OCI-LY1 (cell line): ENCODE measurements around the gene TCERG1L.

Source experiments
- H2AFZ ChIP-seq: fragments of 200-600 bp; sonication (generic), shearing (Covaris generic); 2 replicates; pipeline ENCODE4 v1.6.0; 2014; ENCODE audit warnings: antibody characterized with exemption, mild to moderate bottlenecking, low read length
- H3F3A ChIP-seq: fragments of 200-600 bp; sonication (generic), shearing (Covaris generic); 2 replicates; pipeline ENCODE4 v1.6.0; 2014; ENCODE audit warnings: mild to moderate bottlenecking, antibody characterized with exemption, low read length, moderate library complexity; ENCODE audit not compliant: insufficient read depth
- H3K27ac ChIP-seq: fragments of 200-600 bp; sonication (generic); 2 replicates; pipeline ENCODE4 v1.5.1; 2014; ENCODE audit warnings: low read length, mixed run types, mild to moderate bottlenecking, low read depth; ENCODE audit not compliant: poor library complexity, severe bottlenecking
- H3K27me3 ChIP-seq: fragments of 200-600 bp; sonication (generic); 2 replicates; pipeline ENCODE4 v1.6.0; 2014; ENCODE audit warnings: antibody characterized with exemption, mild to moderate bottlenecking, low read length, moderate library complexity; ENCODE audit not compliant: insufficient read depth
- H3K36me3 ChIP-seq: fragments of 200-600 bp; sonication (generic); 2 replicates; pipeline ENCODE4 v1.6.1; 2014; ENCODE audit warnings: mild to moderate bottlenecking, antibody characterized with exemption, low read length, moderate library complexity, mixed read lengths; ENCODE audit not compliant: insufficient read depth
- H3K4me1 ChIP-seq: fragments of 200-600 bp; sonication (generic); 2 replicates; pipeline ENCODE4 v1.5.1; 2014; ENCODE audit warnings: mild to moderate bottlenecking, low read length, moderate library complexity; ENCODE audit not compliant: insufficient read depth, severe bottlenecking
- H3K4me2 ChIP-seq: fragments of 200-600 bp; sonication (generic), shearing (Covaris generic); 2 replicates; pipeline ENCODE4 v1.6.1; 2014; ENCODE audit warnings: low read length
- H3K4me3 ChIP-seq: fragments of 200-600 bp; sonication (generic); 2 replicates; pipeline ENCODE4 v1.5.1; 2014; ENCODE audit warnings: low read length, low read depth, mild to moderate bottlenecking, mixed read lengths; ENCODE audit not compliant: poor library complexity, severe bottlenecking
- H3K79me2 ChIP-seq: fragments of 200-600 bp; shearing (Covaris generic); 2 replicates; pipeline ENCODE4 v1.6.1; 2016; ENCODE audit warnings: mixed run types, low read length, mixed read lengths; ENCODE audit not compliant: insufficient read depth
- H3K9ac ChIP-seq: fragments of 200-600 bp; sonication (generic), shearing (Covaris generic); 2 replicates; pipeline ENCODE4 v1.6.1; 2014; ENCODE audit warnings: mild to moderate bottlenecking, low read length, mixed read lengths
- H3K9me2 ChIP-seq: fragments of 200-600 bp; sonication (generic), shearing (Covaris generic); 2 replicates; pipeline ENCODE4 v1.6.1; 2014; ENCODE audit warnings: low read depth, mild to moderate bottlenecking, low read length, mixed read lengths
- H3K9me3 ChIP-seq: fragments of 200-600 bp; shearing (Covaris generic); 2 replicates; pipeline ENCODE4 v1.6.1; 2014; ENCODE audit warnings: low read length, mixed read lengths
- H4K20me1 ChIP-seq: fragments of 200-600 bp; sonication (generic), shearing (Covaris generic); 2 replicates; pipeline ENCODE4 v1.6.0; 2016; ENCODE audit warnings: mild to moderate bottlenecking, low read length; ENCODE audit not compliant: insufficient read depth
- EZH2 ChIP-seq: fragments of 200-600 bp; sonication (generic), shearing (Covaris generic); IDR thresholded peaks from 2 replicates; pipeline ENCODE4 v1.8.0; 2017; ENCODE audit warnings: borderline replicate concordance, mixed run types, mild to moderate bottlenecking, antibody characterized with exemption, low read length, moderate library complexity, mixed read lengths
- TF ChIP-seq, protein P1 (sequence below): fragments of 200-600 bp; sonication (generic), shearing (Covaris generic); IDR thresholded peaks from 2 replicates; pipeline ENCODE4 v1.5.1; 2017; ENCODE audit warnings: mild to moderate bottlenecking, antibody characterized with exemption, low read length, moderate library complexity, mixed read lengths

TCERG1L gene

DNA sequence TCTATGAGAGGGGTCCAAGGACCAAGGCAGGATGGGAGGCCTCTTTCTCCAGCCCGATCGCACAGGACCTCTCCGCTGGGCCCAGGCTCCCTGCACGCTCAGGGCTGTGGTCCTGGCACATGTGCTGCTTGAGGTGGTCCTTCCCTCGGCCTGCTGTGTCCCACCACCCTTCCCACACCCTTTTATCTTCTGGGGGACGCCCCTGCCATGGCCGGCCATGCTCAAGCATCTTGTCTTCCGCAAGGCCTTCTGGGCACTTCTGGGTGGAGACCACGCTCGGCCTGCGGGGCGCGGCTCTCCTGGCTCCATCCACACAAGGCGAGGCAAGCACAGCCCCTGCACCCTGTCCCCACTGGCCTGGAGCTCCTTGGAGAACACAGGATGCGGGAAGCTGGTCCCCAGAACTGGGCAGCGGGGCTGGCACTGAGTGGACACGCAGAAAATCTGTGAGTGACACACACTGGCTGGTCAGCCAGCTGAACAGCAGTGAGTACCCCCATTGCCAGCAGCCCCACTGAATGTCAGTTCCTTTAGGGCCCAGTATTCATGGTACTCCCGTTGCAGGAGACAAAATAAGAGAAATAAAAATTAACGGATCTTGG, 115.9 kb downstream of the TCERG1L start:
- Histone ChIP-seq H3K79me2 (no peaks in the 10 kb centered on the region), H3K4me1 (no peaks in the 10 kb centered on the region), H3K9me3 (no peaks in the 10 kb centered on the region), H3K27ac (no peak overlapping the region), H3K4me2 (no peak overlapping the region), H3K9ac (no peak overlapping the region), H3K27me3 (no peaks in the 10 kb centered on the region), H3K36me3 (no peaks in the 10 kb centered on the region), H3K4me3 (no peak overlapping the region), H3K9me2 (no peaks in the 10 kb centered on the region), H2AFZ (no peak overlapping the region), H4K20me1 (no peaks in the 10 kb centered on the region), H3F3A (no peaks in the 10 kb centered on the region)
- TF ChIP-seq EZH2 = no peak
- TF ChIP-seq, protein P1, sequence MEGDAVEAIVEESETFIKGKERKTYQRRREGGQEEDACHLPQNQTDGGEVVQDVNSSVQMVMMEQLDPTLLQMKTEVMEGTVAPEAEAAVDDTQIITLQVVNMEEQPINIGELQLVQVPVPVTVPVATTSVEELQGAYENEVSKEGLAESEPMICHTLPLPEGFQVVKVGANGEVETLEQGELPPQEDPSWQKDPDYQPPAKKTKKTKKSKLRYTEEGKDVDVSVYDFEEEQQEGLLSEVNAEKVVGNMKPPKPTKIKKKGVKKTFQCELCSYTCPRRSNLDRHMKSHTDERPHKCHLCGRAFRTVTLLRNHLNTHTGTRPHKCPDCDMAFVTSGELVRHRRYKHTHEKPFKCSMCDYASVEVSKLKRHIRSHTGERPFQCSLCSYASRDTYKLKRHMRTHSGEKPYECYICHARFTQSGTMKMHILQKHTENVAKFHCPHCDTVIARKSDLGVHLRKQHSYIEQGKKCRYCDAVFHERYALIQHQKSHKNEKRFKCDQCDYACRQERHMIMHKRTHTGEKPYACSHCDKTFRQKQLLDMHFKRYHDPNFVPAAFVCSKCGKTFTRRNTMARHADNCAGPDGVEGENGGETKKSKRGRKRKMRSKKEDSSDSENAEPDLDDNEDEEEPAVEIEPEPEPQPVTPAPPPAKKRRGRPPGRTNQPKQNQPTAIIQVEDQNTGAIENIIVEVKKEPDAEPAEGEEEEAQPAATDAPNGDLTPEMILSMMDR = no peak

DNA sequence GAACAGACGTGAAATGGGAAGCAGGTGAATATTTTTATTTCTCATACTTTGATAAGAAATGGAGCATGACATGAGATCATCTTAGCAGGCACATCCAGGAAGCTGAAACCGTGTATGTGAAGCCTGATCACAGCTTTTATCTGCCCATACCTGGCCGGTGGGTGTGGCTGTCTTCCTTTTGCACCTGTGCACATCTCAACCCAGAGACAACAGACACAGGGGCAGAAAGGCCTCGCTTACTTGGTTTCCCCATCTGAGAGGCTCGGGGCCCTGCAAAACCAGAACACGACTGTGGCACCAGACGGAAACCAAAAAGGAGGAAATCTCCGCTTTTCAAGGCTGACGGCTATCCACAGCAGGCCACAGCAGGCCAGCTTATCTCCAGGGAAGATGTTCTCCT, 116.4 kb downstream of the TCERG1L start:
- H3K9me3 ChIP-seq = no peaks in the 10 kb centered on the region
- H3F3A ChIP-seq = no peaks in the 10 kb centered on the region
- no peak overlapping the region for H3K9ac ChIP-seq
- no peaks in the 10 kb centered on the region for H3K79me2 ChIP-seq
- H2AFZ ChIP-seq = no peak overlapping the region
- H3K4me2 ChIP-seq = no peak overlapping the region
- no peaks in the 10 kb centered on the region for H3K9me2 ChIP-seq
- TF ChIP-seq, protein P1 = no peak
- TF ChIP-seq EZH2 = no peak
- H3K27me3 ChIP-seq = no peaks in the 10 kb centered on the region
- no peak overlapping the region for H3K4me3 ChIP-seq
- H3K36me3 ChIP-seq = no peaks in the 10 kb centered on the region
- no peaks in the 10 kb centered on the region for H3K4me1 ChIP-seq
- no peaks in the 10 kb centered on the region for H4K20me1 ChIP-seq
- no peak overlapping the region for H3K27ac ChIP-seq

DNA sequence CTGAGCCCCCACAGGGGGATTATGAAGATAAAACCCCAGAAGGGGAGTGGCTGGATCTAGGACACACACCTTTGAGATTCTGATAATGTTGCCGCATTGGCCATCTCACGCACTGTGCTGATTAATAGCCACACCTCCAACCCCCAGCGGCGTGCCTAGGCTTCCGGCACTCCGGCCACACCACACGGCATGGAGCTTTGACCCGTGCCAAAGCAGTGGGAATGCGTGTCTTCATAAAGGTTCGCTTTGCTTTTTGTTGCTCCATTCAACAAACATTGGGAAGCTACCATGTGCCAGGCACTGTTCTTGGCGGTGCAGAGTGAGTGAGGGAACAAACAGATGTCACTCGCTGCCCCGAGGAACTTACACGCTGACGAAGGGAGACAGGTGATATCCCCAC, 117.6 kb downstream of the TCERG1L start:
- no peak overlapping the region for H3K4me2 ChIP-seq
- no peaks in the 10 kb centered on the region for H3F3A ChIP-seq
- H3K36me3 ChIP-seq = no peaks in the 10 kb centered on the region
- no peak for TF ChIP-seq EZH2
- TF ChIP-seq, protein P1 = no peak
- H3K4me3 ChIP-seq = no peak overlapping the region
- H3K9me2 ChIP-seq = no peaks in the 10 kb centered on the region
- H3K9me3 ChIP-seq = no peaks in the 10 kb centered on the region
- H3K4me1 ChIP-seq = no peaks in the 10 kb centered on the region
- H3K9ac ChIP-seq = no peak overlapping the region
- no peak overlapping the region for H3K27ac ChIP-seq
- H3K27me3 ChIP-seq = no peaks in the 10 kb centered on the region
- no peaks in the 10 kb centered on the region for H3K79me2 ChIP-seq
- no peak overlapping the region for H2AFZ ChIP-seq
- H4K20me1 ChIP-seq = no peaks in the 10 kb centered on the region
